H1 (cell line): ENCODE data around the gene SLC2A10. TPM values are rescaled to one million over a fixed set of nuclear protein-coding genes. Genes with fewer than 3 reads are reported as not detected.

Experiments
- CTCF ChIA-PET: fragments of 300-600 bp; sonication (Branson Sonifier 250); formaldehyde crosslinking; loops from one replicate; lab custom pipeline; 2021; ENCODE audit not compliant: partially characterized antibody; lab: Charles Lee
- POLR2A ChIA-PET: fragments of 300-600 bp; sonication (Branson Sonifier 250); formaldehyde crosslinking; loops from one replicate; lab custom pipeline; 2021; ENCODE audit warnings: inconsistent platforms; ENCODE audit not compliant: partially characterized antibody; lab: Charles Lee
- DNase-seq, 2 experiments: peaks; one replicate each; pipeline versions ENCODE4 v3.0.0 to v3.0.0-alpha.2; 2010 to 2022; ENCODE audit warnings: low spot score in 2 of 2, low read depth in 1 of 2, mixed read lengths in 1 of 2
- FAIRE-seq: peaks from 2 replicates; lab custom pipeline; 2011; peaks lifted over from hg19 to GRCh38; lab: Jason Lieb, UNC
- H2AFZ ChIP-seq: 2 replicates; pipeline ENCODE4 v1.8.1; 2012; ENCODE audit warnings: low read length, inconsistent platforms
- H2AK5ac ChIP-seq: 2 replicates; pipeline ENCODE4 v1.6.1; 2013; ENCODE audit warnings: low read depth, low read length
- H2BK120ac ChIP-seq: replicated peaks from 2 replicates; pipeline ENCODE3; 2013; ENCODE audit warnings: low read depth, low read length, inconsistent platforms
- H2BK12ac ChIP-seq: 2 replicates; pipeline ENCODE4 v1.6.1; 2013; ENCODE audit warnings: low read depth, low read length
- H2BK15ac ChIP-seq: 2 replicates; pipeline ENCODE4 v1.6.1; 2013; ENCODE audit warnings: low read length
- H2BK20ac ChIP-seq: 2 replicates; pipeline ENCODE4 v1.6.1; 2013; ENCODE audit warnings: low read length
- H2BK5ac ChIP-seq: 2 replicates; pipeline ENCODE4 v1.6.1; 2013; ENCODE audit warnings: low read depth, low read length
- H3K14ac ChIP-seq: 2 replicates; pipeline ENCODE4 v1.6.1; 2013; ENCODE audit warnings: inconsistent platforms; ENCODE audit not compliant: insufficient read length
- H3K18ac ChIP-seq: 2 replicates; pipeline ENCODE4 v1.6.1; 2013; ENCODE audit warnings: low read length; ENCODE audit errors: extremely low read depth
- H3K23ac ChIP-seq: 2 replicates; pipeline ENCODE4 v1.6.1; 2013; ENCODE audit warnings: inconsistent platforms; ENCODE audit not compliant: insufficient read length
- H3K23me2 ChIP-seq: 2 replicates; pipeline ENCODE4 v1.6.1; 2013; ENCODE audit warnings: low read depth, low read length
- H3K27ac ChIP-seq: 2 replicates; pipeline ENCODE4 v1.6.1; 2011; ENCODE audit warnings: low read depth, low read length, inconsistent platforms
- H3K27me3 ChIP-seq, 4 experiments: replicated peaks in 1 of 4; 1 replicate in 1 of 4; 2 replicates in 3 of 4; pipeline versions ENCODE4 v1.6.1 to v1.8.1; 2011 to 2013; ENCODE audit warnings: low read length in 3 of 4, mild to moderate bottlenecking in 3 of 4, inconsistent platforms in 2 of 4, mixed read lengths in 2 of 4, moderate library complexity in 1 of 4; ENCODE audit not compliant: control insufficient read depth in 3 of 4, insufficient read depth in 3 of 4; ENCODE audit errors: extremely low read depth in 1 of 4
- H3K36me3 ChIP-seq, 4 experiments: 2 replicates each; pipeline versions ENCODE4 v1.6.1 to v1.8.1; 2011 to 2013; ENCODE audit warnings: mild to moderate bottlenecking in 4 of 4, low read length in 3 of 4, moderate library complexity in 2 of 4, control low read depth in 1 of 4, inconsistent platforms in 1 of 4; ENCODE audit not compliant: insufficient read depth in 4 of 4, control insufficient read depth in 2 of 4
- H3K4ac ChIP-seq: replicated peaks from 2 replicates; pipeline ENCODE3; 2013; ENCODE audit warnings: low read length, low read depth, mixed read lengths, inconsistent platforms; ENCODE audit not compliant: insufficient read length
- H3K4me1 ChIP-seq, 4 experiments: replicated peaks in 1 of 4; 1 replicate in 1 of 4; 2 replicates in 3 of 4; pipeline versions ENCODE4 v1.6.1 to v1.8.1; 2011 to 2013; ENCODE audit warnings: low read length in 3 of 4, inconsistent platforms in 2 of 4, mixed read lengths in 1 of 4; ENCODE audit not compliant: insufficient read depth in 4 of 4, control insufficient read depth in 3 of 4
- H3K4me2 ChIP-seq, 2 experiments: 2 replicates each; pipeline versions ENCODE4 v1.6.1 to v1.8.1; 2011 to 2013; ENCODE audit warnings: low read depth in 2 of 2, low read length in 2 of 2, control low read depth in 1 of 2, inconsistent platforms in 1 of 2, mild to moderate bottlenecking in 1 of 2; ENCODE audit not compliant: insufficient read depth in 1 of 2
- H3K4me3 ChIP-seq, 4 experiments: fragments of 200-600, 300-600 bp in 1 of 4; sonication (generic), shearing (Covaris generic), sonication (Bioruptor Twin) in 1 of 4; 2 replicates each; pipeline versions ENCODE4 v1.5.1 to v1.8.1; 2011 to 2016; ENCODE audit warnings: low read length in 4 of 4, low read depth in 3 of 4, control low read depth in 2 of 4, inconsistent platforms in 2 of 4, mild to moderate bottlenecking in 2 of 4, mixed read lengths in 1 of 4, moderate library complexity in 1 of 4; ENCODE audit not compliant: insufficient read depth in 2 of 4; ENCODE audit errors: extremely low read depth in 1 of 4
- H3K56ac ChIP-seq: replicated peaks from 2 replicates; pipeline ENCODE3; 2013; ENCODE audit warnings: low read depth, mild to moderate bottlenecking, mixed read lengths, low read length, inconsistent platforms; ENCODE audit not compliant: insufficient read length
- H3K79me1 ChIP-seq: 2 replicates; pipeline ENCODE4 v1.6.1; 2013; ENCODE audit warnings: low read depth, low read length, control low read depth
- H3K79me2 ChIP-seq, 2 experiments: 2 replicates each; pipeline versions ENCODE4 v1.6.1 to v1.8.1; 2012 to 2013; ENCODE audit warnings: low read length in 2 of 2, mild to moderate bottlenecking in 2 of 2, inconsistent platforms in 1 of 2; ENCODE audit not compliant: insufficient read depth in 2 of 2, control insufficient read depth in 1 of 2
- H3K9ac ChIP-seq, 4 experiments: replicated peaks in 1 of 4; 1 replicate in 1 of 4; 2 replicates in 3 of 4; pipeline versions ENCODE4 v1.6.1 to v1.8.1; 2011 to 2013; ENCODE audit warnings: low read depth in 3 of 4, low read length in 3 of 4, control low read depth in 2 of 4, mild to moderate bottlenecking in 2 of 4, moderate library complexity in 2 of 4, inconsistent platforms in 1 of 4; ENCODE audit errors: extremely low read depth in 1 of 4
- H3K9me3 ChIP-seq, 2 experiments: 2 replicates each; pipeline versions ENCODE4 v1.6.1 to v1.8.1; 2012 to 2013; ENCODE audit warnings: mild to moderate bottlenecking in 2 of 2, moderate library complexity in 2 of 2, control low read depth in 1 of 2, inconsistent platforms in 1 of 2, low read depth in 1 of 2, low read length in 1 of 2, mixed read lengths in 1 of 2; ENCODE audit not compliant: insufficient read depth in 2 of 2
- H4K20me1 ChIP-seq, 2 experiments: replicated peaks in 1 of 2; 2 replicates each; pipeline versions ENCODE3 to v1.8.1; 2011 to 2013; ENCODE audit warnings: inconsistent platforms in 2 of 2, low read length in 2 of 2, mild to moderate bottlenecking in 1 of 2; ENCODE audit not compliant: insufficient read depth in 2 of 2, control insufficient read depth in 1 of 2
- H4K5ac ChIP-seq: 2 replicates; pipeline ENCODE4 v1.6.1; 2013; ENCODE audit warnings: low read length, low read depth, mixed read lengths, inconsistent platforms; ENCODE audit not compliant: insufficient read length
- H4K8ac ChIP-seq: 2 replicates; pipeline ENCODE4 v1.8.0; 2013; ENCODE audit warnings: mild to moderate bottlenecking, moderate library complexity, low read length, inconsistent platforms; ENCODE audit not compliant: insufficient read depth; ENCODE audit errors: extremely low read depth
- H4K91ac ChIP-seq: replicated peaks from 2 replicates; pipeline ENCODE3; 2013; ENCODE audit warnings: low read length, mixed read lengths, inconsistent platforms; ENCODE audit not compliant: insufficient read length
- CEBPB ChIP-seq: IDR thresholded peaks from 2 replicates; pipeline ENCODE4 v1.6.1; 2012; ENCODE audit warnings: low read depth, low read length
- CREB1 ChIP-seq: IDR thresholded peaks from 2 replicates; pipeline ENCODE4 v1.6.1; 2012; ENCODE audit warnings: inconsistent platforms
- CTBP2 ChIP-seq: IDR thresholded peaks from 2 replicates; pipeline ENCODE4 v1.7.0; 2011; ENCODE audit warnings: borderline replicate concordance, mild to moderate bottlenecking, moderate library complexity, mixed read lengths, low read length; ENCODE audit not compliant: insufficient read depth, insufficient read length
- FOSL1 ChIP-seq: IDR thresholded peaks from 2 replicates; pipeline ENCODE4 v1.6.1; 2011; ENCODE audit warnings: mild to moderate bottlenecking, low read depth, low read length, moderate library complexity; ENCODE audit not compliant: insufficient read depth
- JUN ChIP-seq: IDR thresholded peaks from 2 replicates; pipeline ENCODE4 v1.6.1; 2011; ENCODE audit warnings: low read depth, mild to moderate bottlenecking, improper control_type of control experiment, low read length
- KDM1A ChIP-seq: fragments of 200-600, 300-600 bp; sonication (generic); IDR thresholded peaks from 2 replicates; pipeline ENCODE4 v1.7.1; 2016; ENCODE audit warnings: mild to moderate bottlenecking, low read length, borderline replicate concordance
- KDM4A ChIP-seq: IDR thresholded peaks from one replicate; pipeline ENCODE4 v1.7.1; 2012; ENCODE audit warnings: low read depth, mild to moderate bottlenecking, moderate library complexity, low read length, inconsistent platforms; ENCODE audit not compliant: severe bottlenecking
- KDM5A ChIP-seq: fragments of 200-600 bp; IDR thresholded peaks from 2 replicates; pipeline ENCODE4 v1.7.1; 2012; ENCODE audit warnings: mild to moderate bottlenecking, low read length, inconsistent platforms, mixed read lengths
- NRF1 ChIP-seq: IDR thresholded peaks from 2 replicates; pipeline ENCODE4 v1.6.1; 2011; ENCODE audit warnings: mild to moderate bottlenecking, low read depth, low read length, improper control_type of control experiment
- PHF8 ChIP-seq: fragments of 200-600 bp; sonication (generic); conservative IDR thresholded peaks from 2 replicates; pipeline ENCODE4 v1.7.1; 2012; ENCODE audit warnings: low read depth, mild to moderate bottlenecking, inconsistent platforms, low read length, moderate library complexity
- POLR2AphosphoS5 ChIP-seq: IDR thresholded peaks from 2 replicates; pipeline ENCODE4 v1.6.1; 2011; ENCODE audit warnings: low read depth, low read length
- SIX5 ChIP-seq: IDR thresholded peaks from 2 replicates; pipeline ENCODE4 v1.6.1; 2011; ENCODE audit warnings: mild to moderate bottlenecking, low read depth, low read length
- SRF ChIP-seq: IDR thresholded peaks from 2 replicates; pipeline ENCODE4 v1.6.1; 2011; ENCODE audit warnings: mild to moderate bottlenecking, low read depth, low read length, moderate library complexity
- TAF1 ChIP-seq: IDR thresholded peaks from 2 replicates; pipeline ENCODE4 v1.6.1; 2011; ENCODE audit warnings: mild to moderate bottlenecking, low read depth, low read length
- TCF12 ChIP-seq: IDR thresholded peaks from 2 replicates; pipeline ENCODE4 v1.6.1; 2011; ENCODE audit warnings: low read depth, mild to moderate bottlenecking, low read length
- TEAD4 ChIP-seq: IDR thresholded peaks from 2 replicates; pipeline ENCODE4 v1.6.1; 2012; ENCODE audit warnings: low read depth, low read length, inconsistent platforms, mixed read lengths
- WGBS, 2 experiments: shearing (Covaris generic) in 1 of 2; methylation state at CpG; one replicate each; pipeline versions ENCODE4 v1.1.6 to v1.1.7; 2013 to 2015; ENCODE audit warnings: low lambda C conversion rate in 2 of 2, mixed read lengths in 2 of 2, inconsistent platforms in 1 of 2, low coverage in 1 of 2, missing lambda C conversion rate in 1 of 2; ENCODE audit not compliant: insufficient replicate concordance in 2 of 2, insufficient coverage in 1 of 2, insufficient read length in 1 of 2; ENCODE audit errors: extremely low coverage in 1 of 2, missing lambda C conversion rate in 1 of 2; 5-methylcytosine and 5-hydroxymethylcytosine counted together
- polyA plus RNA-seq, 7 experiments: library from polyadenylated mRNA; depleted of rRNA in 3 of 7; stranded (reverse) in 5 of 7; unstranded in 2 of 7; fragments of >200 nt in 5 of 7; fragments of 200-250 nt in 2 of 7; gene quantifications; 1 replicate in 5 of 7; 2 replicates in 1 of 7; 4 replicates in 1 of 7; pipeline versions ENCODE4 v1.2.1 to v1.2.3, GENCODE V29; 2011 to 2013; ENCODE audit warnings: missing spikeins in 2 of 7, mixed read lengths in 2 of 7
- total RNA-seq: library from RNA; stranded (reverse); fragmentation: NEBNext Ultra II Directional; extraction: Animal tissue kit (Norgen Biotek cat#: 25700); gene quantifications from 2 replicates; pipeline ENCODE4 v1.2.1, GENCODE V29; 2021

The SLC2A10 gene
- total and polyA plus RNA-seq, 2 of the 8 experiments (the other 6 are each of a cell fraction or from before 2014, with no cell fraction given), result 9.0 to 9.7 TPM

DNA sequence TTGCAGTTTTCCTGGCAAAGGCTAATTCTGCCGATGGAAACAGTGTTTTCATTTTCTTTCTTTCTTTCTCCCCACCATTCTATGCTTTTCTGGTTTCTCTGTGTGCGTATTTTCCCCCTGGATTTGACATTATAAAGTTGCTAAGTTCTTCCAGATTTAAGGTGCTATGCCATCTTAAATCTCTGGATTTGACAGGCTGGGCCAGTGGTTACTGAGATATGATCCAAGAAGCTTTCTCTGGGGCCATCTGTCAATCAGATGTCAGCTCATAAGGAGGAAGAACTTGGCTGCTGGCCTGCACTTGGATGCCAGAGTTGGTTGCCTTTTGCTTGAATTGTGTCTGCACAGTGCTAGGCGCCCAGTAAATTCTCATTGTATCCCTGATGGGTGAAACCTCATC lies 39.7 kb downstream of the SLC2A10 start:
- POLR2A ChIA-PET, result no interaction called here
- Histone ChIP-seq H4K20me1 (no peaks in the 10 kb centered on the region), H2BK20ac (no peak overlapping the region)
- TF ChIP-seq SIX5 (no peak), SRF (no peak), PHF8 (no peak), POLR2AphosphoS5 (no peak), TAF1 (no peak), KDM1A (no peak), NRF1 (no peak), CTBP2 (no peak), CEBPB (no peak), TEAD4 (no peak), FOSL1 (no peak), KDM5A (no peak), TCF12 (no peak), JUN (no peak), CREB1 (no peak), KDM4A (no peak)

More for the DNA sequence above, 39.7 kb downstream of the SLC2A10 start:
- H4K91ac ChIP-seq, result no peak overlapping the region
- no peak overlapping the region for H3K23ac ChIP-seq
- no peaks in the 10 kb centered on the region for H3K36me3 ChIP-seq
- no peak overlapping the region for H2BK12ac ChIP-seq
- H3K4me1 ChIP-seq, result no peaks in the 10 kb centered on the region
- H3K9me3 ChIP-seq, result no peaks in the 10 kb centered on the region
- no peaks in the 10 kb centered on the region for H3K79me1 ChIP-seq
- no peak overlapping the region for H4K5ac ChIP-seq
- no peak overlapping the region for H2AFZ ChIP-seq
- no peak overlapping the region for H3K4ac ChIP-seq
- H3K79me2 ChIP-seq, result no peaks in the 10 kb centered on the region
- H3K9ac ChIP-seq, result no peak overlapping the region
- no peak overlapping the region for H2BK5ac ChIP-seq
- CTCF ChIA-PET, result interaction anchor here (1.2 to 1.7 kb wide), 4 partner anchors 9 to 401 kb away, joined by 3 to 8 read pairs (median 4); no protein-coding TSS in a partner anchor
- WGBS, 2 experiments, result 96% methylated on average over 3 of the region's 3 CpGs; no CpG with 5 or more reads in 1 of the 2 experiments
- no peak overlapping the region for H2BK120ac ChIP-seq
- H2AK5ac ChIP-seq, result no peak overlapping the region
- no peaks in the 10 kb centered on the region for H3K23me2 ChIP-seq
- no peak overlapping the region for H3K4me3 ChIP-seq
- no peak overlapping the region for H3K27ac ChIP-seq
- H3K56ac ChIP-seq, result no peak overlapping the region
- FAIRE-seq (no peak), DNase-seq (no peak)
- no peak overlapping the region for H2BK15ac ChIP-seq
- H3K18ac ChIP-seq, result no peak overlapping the region
- H3K14ac ChIP-seq, result no peak overlapping the region
- H3K4me2 ChIP-seq, result no peak overlapping the region
- H4K8ac ChIP-seq, result no peak overlapping the region
- H3K27me3 ChIP-seq, result no peaks in the 10 kb centered on the region
